SU-DHL-6 (cell line): Measurements from ENCODE around the gene CBR4.

ENCODE experiments used
- H2AFZ ChIP-seq: fragments of 200-600 bp; sonication (generic); 2 replicates; pipeline ENCODE4 v1.6.1; 2014; ENCODE audit warnings: low read depth, mild to moderate bottlenecking, moderate library complexity, mixed read lengths, antibody characterized with exemption, low read length; ENCODE audit not compliant: severe bottlenecking
- H3F3A ChIP-seq: fragments of 200-600 bp; shearing (Covaris generic); 2 replicates; pipeline ENCODE4 v1.6.0; 2016; ENCODE audit warnings: antibody characterized with exemption, mild to moderate bottlenecking; ENCODE audit not compliant: insufficient read depth
- H3K27ac ChIP-seq: fragments of 200-600 bp; sonication (generic); 2 replicates; pipeline ENCODE4 v1.5.1; 2016; ENCODE audit warnings: low read depth, mild to moderate bottlenecking, low read length, moderate library complexity, mixed read lengths
- H3K27me3 ChIP-seq: fragments of 200-600 bp; sonication (generic), shearing (Covaris generic); 2 replicates; pipeline ENCODE4 v1.6.0; 2014; ENCODE audit warnings: mild to moderate bottlenecking, low read length
- H3K36me3 ChIP-seq: fragments of 200-600 bp; sonication (generic); 2 replicates; pipeline ENCODE4 v1.6.1; 2014; ENCODE audit warnings: mild to moderate bottlenecking, low read length, mixed read lengths
- H3K4me2 ChIP-seq: fragments of 300-600, 200-600 bp; shearing (Covaris generic), sonication (generic); 2 replicates; pipeline ENCODE4 v1.6.0; 2014; ENCODE audit warnings: low read length, low read depth, mild to moderate bottlenecking; ENCODE audit not compliant: poor library complexity, severe bottlenecking
- H3K4me3 ChIP-seq: fragments of 200-600 bp; sonication (generic); 2 replicates; pipeline ENCODE4 v1.5.1; 2014; ENCODE audit warnings: antibody characterized with exemption, low read length, mild to moderate bottlenecking, mixed read lengths; ENCODE audit not compliant: insufficient read depth, poor library complexity, severe bottlenecking
- H3K79me2 ChIP-seq: fragments of 200-600 bp; sonication (generic); 2 replicates; pipeline ENCODE4 v1.6.1; 2014; ENCODE audit warnings: mild to moderate bottlenecking, low read length, moderate library complexity; ENCODE audit not compliant: insufficient read depth
- H3K9ac ChIP-seq: fragments of 200-600 bp; sonication (generic); 2 replicates; pipeline ENCODE4 v1.7.0; 2014; ENCODE audit warnings: mild to moderate bottlenecking, low read length
- H3K9me2 ChIP-seq: fragments of 200-600 bp; sonication (generic); replicated peaks from 2 replicates; pipeline ENCODE4 v1.6.1; 2014; ENCODE audit warnings: low read length; ENCODE audit not compliant: insufficient read depth
- H3K9me3 ChIP-seq: fragments of 200-600 bp; sonication (generic); 2 replicates; pipeline ENCODE4 v1.6.1; 2014; ENCODE audit warnings: low read length, mixed read lengths; ENCODE audit not compliant: insufficient read depth
- H4K20me1 ChIP-seq: fragments of 200-600 bp; sonication (generic); 2 replicates; pipeline ENCODE4 v1.6.1; 2014; ENCODE audit warnings: low read depth, mild to moderate bottlenecking, antibody characterized with exemption, low read length, moderate library complexity, mixed read lengths
- EZH2phosphoT487 ChIP-seq: fragments of 200-600 bp; sonication (generic), shearing (Covaris generic); conservative IDR thresholded peaks from 2 replicates; pipeline ENCODE4 v1.6.1; 2018; ENCODE audit warnings: mild to moderate bottlenecking, antibody characterized with exemption, low read length, moderate library complexity, mixed read lengths
- TF ChIP-seq, protein P1 (sequence below): fragments of 200-600 bp; sonication (generic); IDR thresholded peaks from one replicate; pipeline ENCODE4 v1.5.1; 2017; ENCODE audit warnings: antibody characterized with exemption, mild to moderate bottlenecking, low read length, moderate library complexity; ENCODE audit not compliant: insufficient read depth, poor library complexity, severe bottlenecking

Gene CBR4

DNA sequence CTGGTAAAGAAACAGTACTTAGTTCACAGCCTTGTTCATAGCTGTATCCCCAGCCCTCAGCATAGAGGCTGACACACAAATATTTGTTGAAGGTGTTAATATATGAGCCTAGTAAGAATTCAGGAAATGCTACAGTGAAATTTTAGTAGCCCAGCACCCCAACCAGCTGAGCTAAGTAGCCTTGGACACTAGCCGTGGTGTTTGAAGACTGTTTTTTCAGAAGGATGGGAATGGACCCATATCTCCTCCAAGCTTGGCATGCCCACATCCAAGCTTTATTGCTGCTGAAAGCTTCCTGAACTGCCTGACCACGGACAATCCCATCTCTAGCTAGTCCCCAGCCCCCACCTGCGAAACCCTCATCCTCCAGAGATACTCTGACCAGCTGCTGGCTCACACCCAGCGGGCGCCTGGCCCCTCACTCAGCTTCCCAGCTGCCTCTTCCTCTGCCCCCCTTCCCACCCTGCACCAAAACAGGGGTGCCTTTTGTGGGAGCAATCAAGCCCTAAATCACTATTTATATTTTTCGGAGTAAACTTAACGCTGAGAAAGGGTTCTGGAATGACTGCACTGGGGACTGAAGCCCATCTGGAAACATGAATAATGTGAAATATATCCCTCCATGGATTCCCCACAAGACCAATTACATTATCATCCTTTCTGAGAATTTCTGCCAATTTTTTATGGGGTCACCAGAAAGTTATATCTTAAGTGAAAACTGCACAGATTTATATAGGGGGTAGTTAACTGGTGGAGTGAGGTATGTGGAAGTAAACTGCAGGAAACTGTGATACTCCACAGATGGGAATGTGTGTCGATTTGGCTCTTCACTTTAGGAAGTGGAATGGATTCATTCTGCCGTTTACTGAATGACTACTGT, 41.1 kb upstream of the CBR4 start:
- H4K20me1 ChIP-seq, result no peaks in the 10 kb centered on the region
- H2AFZ ChIP-seq, result no peak overlapping the region
- H3K9me3 ChIP-seq, result no peaks in the 10 kb centered on the region
- H3K27ac ChIP-seq, result no peak overlapping the region
- H3K36me3 ChIP-seq, result no peaks in the 10 kb centered on the region
- H3K9ac ChIP-seq, result no peak overlapping the region
- H3K27me3 ChIP-seq, result no peaks in the 10 kb centered on the region
- H3F3A ChIP-seq, result no peaks in the 10 kb centered on the region
- TF ChIP-seq, protein P1, sequence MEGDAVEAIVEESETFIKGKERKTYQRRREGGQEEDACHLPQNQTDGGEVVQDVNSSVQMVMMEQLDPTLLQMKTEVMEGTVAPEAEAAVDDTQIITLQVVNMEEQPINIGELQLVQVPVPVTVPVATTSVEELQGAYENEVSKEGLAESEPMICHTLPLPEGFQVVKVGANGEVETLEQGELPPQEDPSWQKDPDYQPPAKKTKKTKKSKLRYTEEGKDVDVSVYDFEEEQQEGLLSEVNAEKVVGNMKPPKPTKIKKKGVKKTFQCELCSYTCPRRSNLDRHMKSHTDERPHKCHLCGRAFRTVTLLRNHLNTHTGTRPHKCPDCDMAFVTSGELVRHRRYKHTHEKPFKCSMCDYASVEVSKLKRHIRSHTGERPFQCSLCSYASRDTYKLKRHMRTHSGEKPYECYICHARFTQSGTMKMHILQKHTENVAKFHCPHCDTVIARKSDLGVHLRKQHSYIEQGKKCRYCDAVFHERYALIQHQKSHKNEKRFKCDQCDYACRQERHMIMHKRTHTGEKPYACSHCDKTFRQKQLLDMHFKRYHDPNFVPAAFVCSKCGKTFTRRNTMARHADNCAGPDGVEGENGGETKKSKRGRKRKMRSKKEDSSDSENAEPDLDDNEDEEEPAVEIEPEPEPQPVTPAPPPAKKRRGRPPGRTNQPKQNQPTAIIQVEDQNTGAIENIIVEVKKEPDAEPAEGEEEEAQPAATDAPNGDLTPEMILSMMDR, result no peak
- no peak for TF ChIP-seq EZH2phosphoT487
- H3K79me2 ChIP-seq, result no peaks in the 10 kb centered on the region
- H3K4me2 ChIP-seq, result no peak overlapping the region
- no peak overlapping the region for H3K4me3 ChIP-seq
- H3K9me2 ChIP-seq, result no peaks in the 10 kb centered on the region

DNA sequence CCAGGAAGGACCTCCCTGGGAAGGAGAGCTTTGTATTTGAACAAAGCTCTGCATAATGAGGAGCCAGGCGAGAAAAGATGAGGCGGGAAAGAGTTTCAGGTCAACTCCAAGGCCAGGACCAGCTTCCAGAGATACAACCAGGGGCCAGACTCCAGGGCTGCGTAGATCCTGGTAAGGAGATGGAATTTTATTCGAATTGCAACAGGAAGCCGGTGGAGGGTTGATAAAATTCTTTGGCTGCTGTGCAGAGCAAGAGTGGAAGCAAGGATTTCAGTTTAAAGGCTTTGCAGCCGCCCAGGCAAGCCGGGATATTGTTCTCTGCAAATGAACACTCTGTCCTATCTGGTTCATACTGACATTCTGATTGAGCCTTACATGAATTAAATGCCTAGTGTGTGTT, 40.2 kb upstream of the CBR4 start:
- Histone ChIP-seq H3F3A (no peaks in the 10 kb centered on the region), H3K27me3 (no peaks in the 10 kb centered on the region), H3K27ac (no peak overlapping the region), H3K9me2 (no peaks in the 10 kb centered on the region), H3K9ac (no peak overlapping the region), H2AFZ (no peak overlapping the region), H3K79me2 (no peaks in the 10 kb centered on the region), H4K20me1 (no peaks in the 10 kb centered on the region), H3K4me2 (no peak overlapping the region), H3K9me3 (no peaks in the 10 kb centered on the region), H3K36me3 (no peaks in the 10 kb centered on the region), H3K4me3 (no peak overlapping the region)
- TF ChIP-seq EZH2phosphoT487, result no peak
- TF ChIP-seq, protein P1, result no peak

DNA sequence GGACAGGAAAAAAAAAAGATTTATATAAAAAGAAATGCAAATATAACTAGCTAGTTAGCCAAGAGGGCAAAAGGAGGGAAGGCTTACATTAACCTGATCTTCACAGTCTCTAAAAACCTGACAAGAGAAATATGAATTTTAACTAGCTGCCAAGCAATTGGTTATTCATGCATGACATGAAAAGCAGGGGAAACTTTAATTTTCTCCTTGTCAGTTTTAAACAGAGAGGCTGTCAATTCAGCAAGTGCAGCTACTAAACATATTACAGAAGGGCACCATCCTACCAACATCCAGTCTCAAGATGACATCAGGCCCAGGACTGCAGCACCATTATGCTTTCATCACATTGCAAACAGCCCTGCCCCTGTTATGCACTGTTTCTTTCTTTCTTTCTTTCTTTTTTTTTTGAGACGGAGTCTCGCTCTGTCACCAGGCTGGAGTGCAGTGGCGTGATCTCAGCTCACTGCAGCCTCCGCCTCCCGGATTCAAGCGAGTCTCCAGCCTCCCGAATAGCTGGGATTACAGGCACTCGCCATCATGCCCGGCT, 38.9 kb upstream of the CBR4 start:
- Histone ChIP-seq H3K79me2 (no peaks in the 10 kb centered on the region), H3K9me2 (no peaks in the 10 kb centered on the region), H3K36me3 (no peaks in the 10 kb centered on the region), H3K27me3 (no peaks in the 10 kb centered on the region), H3K4me3 (no peak overlapping the region), H4K20me1 (no peaks in the 10 kb centered on the region), H3F3A (no peaks in the 10 kb centered on the region), H2AFZ (no peak overlapping the region), H3K4me2 (no peak overlapping the region), H3K9ac (no peak overlapping the region), H3K9me3 (no peaks in the 10 kb centered on the region), H3K27ac (no peak overlapping the region)
- TF ChIP-seq EZH2phosphoT487, result no peak
- TF ChIP-seq, protein P1, result no peak
